ENCODE results near the gene ADGRB3. TPM values are rescaled to one million over a fixed set of nuclear protein-coding genes. Genes with fewer than 3 reads are reported as not detected.
"Not testable (repeated sequence)": the region's sequence is repeated elsewhere in the genome, so short reads cannot be mapped to it uniquely, and the experiment has no call there.

ADGRB3 gene
- total RNA-seq, 1 donor from 2014 or later: 2.4 TPM

GRCh38 chr6:68978411-68978810, 343.3 kb downstream of the ADGRB3 start:
- Mint-ChIP-seq H3K4me3 (ENCODE audit: unreplicated experiment) (no peak overlapping the region), H3K27me3 (ENCODE audit: unreplicated experiment) (no peaks in the 10 kb centered on the region), H3K36me3 (ENCODE audit: low read depth, unreplicated experiment) (no peaks in the 10 kb centered on the region), H3K4me1 (ENCODE audit: unreplicated experiment) (no peaks in the 10 kb centered on the region), H3K27ac (ENCODE audit: unreplicated experiment) (no peak overlapping the region), H3K9me3 (ENCODE audit: unreplicated experiment) (no peaks in the 10 kb centered on the region)
- DNase-seq (ENCODE audit: low spot score): no peak
- TF ChIP-seq CTCF (IDR thresholded peaks at IDR 0.05; ENCODE audit: unreplicated experiment): no peak

GRCh38 chr6:68981668-68982067, 346.6 kb downstream of the ADGRB3 start:
- H3K27me3 Mint-ChIP-seq (ENCODE audit: unreplicated experiment); H3K27ac Mint-ChIP-seq (ENCODE audit: unreplicated experiment); H3K9me3 Mint-ChIP-seq (ENCODE audit: unreplicated experiment); H3K4me1 Mint-ChIP-seq (ENCODE audit: unreplicated experiment); H3K36me3 Mint-ChIP-seq (ENCODE audit: low read depth, unreplicated experiment); DNase-seq (ENCODE audit: low spot score); H3K4me3 Mint-ChIP-seq (ENCODE audit: unreplicated experiment): not testable (repeated sequence)

- H3K27ac Mint-ChIP-seq (ENCODE audit: unreplicated experiment): no peak overlapping the region
- no peak for DNase-seq (ENCODE audit: low spot score)
- H3K36me3 Mint-ChIP-seq (ENCODE audit: low read depth, unreplicated experiment): no peaks in the 10 kb centered on the region
- no peaks in the 10 kb centered on the region for H3K9me3 Mint-ChIP-seq (ENCODE audit: unreplicated experiment)
- no peak overlapping the region for H3K4me3 Mint-ChIP-seq (ENCODE audit: unreplicated experiment)
- no peaks in the 10 kb centered on the region for H3K4me1 Mint-ChIP-seq (ENCODE audit: unreplicated experiment)
- TF ChIP-seq CTCF (IDR thresholded peaks at IDR 0.05; ENCODE audit: unreplicated experiment): no peak
- H3K27me3 Mint-ChIP-seq (ENCODE audit: unreplicated experiment): no peaks in the 10 kb centered on the region
Observed at GRCh38 chr6:68988698-68989097, 353.6 kb downstream of the ADGRB3 start.

GRCh38 chr6:68990317-68990716, 355.2 kb downstream of the ADGRB3 start:
- no peak for DNase-seq (ENCODE audit: low spot score)
- Mint-ChIP-seq H3K36me3 (ENCODE audit: low read depth, unreplicated experiment) (no peaks in the 10 kb centered on the region), H3K9me3 (ENCODE audit: unreplicated experiment) (no peaks in the 10 kb centered on the region), H3K4me1 (ENCODE audit: unreplicated experiment) (no peaks in the 10 kb centered on the region), H3K27ac (ENCODE audit: unreplicated experiment) (no peak overlapping the region), H3K4me3 (ENCODE audit: unreplicated experiment) (no peak overlapping the region), H3K27me3 (ENCODE audit: unreplicated experiment) (no peaks in the 10 kb centered on the region)
- TF ChIP-seq CTCF (IDR thresholded peaks at IDR 0.05; ENCODE audit: unreplicated experiment): no peak

- H3K27ac Mint-ChIP-seq (ENCODE audit: unreplicated experiment): no peak overlapping the region
- no peaks in the 10 kb centered on the region for H3K9me3 Mint-ChIP-seq (ENCODE audit: unreplicated experiment)
- H3K27me3 Mint-ChIP-seq (ENCODE audit: unreplicated experiment): no peaks in the 10 kb centered on the region
- H3K4me3 Mint-ChIP-seq (ENCODE audit: unreplicated experiment): no peak overlapping the region
- no peaks in the 10 kb centered on the region for H3K36me3 Mint-ChIP-seq (ENCODE audit: low read depth, unreplicated experiment)
- H3K4me1 Mint-ChIP-seq (ENCODE audit: unreplicated experiment): no peaks in the 10 kb centered on the region
- TF ChIP-seq CTCF (IDR thresholded peaks at IDR 0.05; ENCODE audit: unreplicated experiment): no peak
- no peak for DNase-seq (ENCODE audit: low spot score)
Observed at GRCh38 chr6:68993911-68994310, 358.8 kb downstream of the ADGRB3 start.

- no peak for DNase-seq (ENCODE audit: low spot score)
- no peak overlapping the region for H3K4me3 Mint-ChIP-seq (ENCODE audit: unreplicated experiment)
- no peak overlapping the region for H3K27ac Mint-ChIP-seq (ENCODE audit: unreplicated experiment)
- TF ChIP-seq CTCF (IDR thresholded peaks at IDR 0.05; ENCODE audit: unreplicated experiment): no peak
- H3K9me3 Mint-ChIP-seq (ENCODE audit: unreplicated experiment): no peaks in the 10 kb centered on the region
- H3K36me3 Mint-ChIP-seq (ENCODE audit: low read depth, unreplicated experiment): no peaks in the 10 kb centered on the region
- H3K27me3 Mint-ChIP-seq (ENCODE audit: unreplicated experiment): no peaks in the 10 kb centered on the region
- H3K4me1 Mint-ChIP-seq (ENCODE audit: unreplicated experiment): no peaks in the 10 kb centered on the region
Observed at GRCh38 chr6:68994521-68994920, 359.4 kb downstream of the ADGRB3 start.
